Raji (cell line): ENCODE measurements around the gene GPR62.

Experiments
- POLR2A ChIP-seq: IDR thresholded peaks from 2 replicates; pipeline ENCODE4 v1.6.1; 2011; ENCODE audit warnings: low read depth, low read length, control low read depth; ENCODE audit not compliant: insufficient read depth

GPR62 gene

GRCh38 chr3:51958603-51959521 is 3.7 kb downstream of the GPR62 start:
- no peak for TF ChIP-seq POLR2A

GRCh38 chr3:51959651-51960050 is 4.5 kb downstream of the GPR62 start:
- no peak for TF ChIP-seq POLR2A

- no peak for TF ChIP-seq POLR2A
These were observed 5.2 kb downstream of the GPR62 start for GRCh38 chr3:51960386-51960785.

GRCh38 chr3:51961011-51961410 is 5.8 kb downstream of the GPR62 start:
- no peak for TF ChIP-seq POLR2A

GRCh38 chr3:51961602-51962569 is 6.7 kb downstream of the GPR62 start:
- no peak for TF ChIP-seq POLR2A

- no peak for TF ChIP-seq POLR2A
These were observed 7.8 kb downstream of the GPR62 start for GRCh38 chr3:51962854-51963530.

- no peak for TF ChIP-seq POLR2A
These were observed 8.8 kb downstream of the GPR62 start for GRCh38 chr3:51963951-51964451.

- TF ChIP-seq POLR2A: no peak
These were observed 9.3 kb downstream of the GPR62 start for GRCh38 chr3:51964521-51964920.

GRCh38 chr3:51966016-51966415 is 10.8 kb downstream of the GPR62 start:
- no peak for TF ChIP-seq POLR2A

- TF ChIP-seq POLR2A: no peak
These were observed 11.3 kb downstream of the GPR62 start for GRCh38 chr3:51966486-51966885.

- peak; percentile 34; the same call in 1 of the 2 replicates for TF ChIP-seq POLR2A
These were observed 11.8 kb downstream of the GPR62 start for GRCh38 chr3:51966922-51967383.

- TF ChIP-seq POLR2A: peak; percentile 32; the same call in 1 of the 2 replicates
These were observed 12.4 kb downstream of the GPR62 start, which contains the start of gene PCBP4 for GRCh38 chr3:51967384-51968169. Gene PCBP4, minus strand, starts transcription at chr3:51967454. Its CDS starts 6,214 bp downstream, at chr3:51961240.

- no peak for TF ChIP-seq POLR2A
These were observed 13.1 kb downstream of the GPR62 start for GRCh38 chr3:51968170-51968775.
